A549 (cell line): ENCODE data around the gene TAF5. TPM values are rescaled to one million over a fixed set of nuclear protein-coding genes. Genes with fewer than 3 reads are reported as not detected.

Experiments used
- ATAC-seq, 2 experiments: fragments of 200-7000 bp in 1 of 2; fragments of >200 bp in 1 of 2; cut with Nextera tagmentation in 1 of 2; cut with Tn5 transposase in 1 of 2; 3 replicates each; pipeline versions ENCODE4 v1.8.0 to v1.9.1; 2018 to 2020; ENCODE audit warnings: mild to moderate bottlenecking in 1 of 2, moderate library complexity in 1 of 2
- CTCF ChIA-PET: fragments of 300-600 bp; sonication (Branson Sonifier 250); formaldehyde crosslinking; extraction: SDS; loops from one replicate; lab custom pipeline; 2021; ENCODE audit warnings: antibody characterized with exemption, inconsistent platforms; lab: Yijun Ruan, JAX
- POLR2A ChIA-PET: fragments of 350-600 bp; formaldehyde crosslinking; extraction: SDS; loops from one replicate; lab custom pipeline; 2021; ENCODE audit warnings: antibody characterized with exemption, inconsistent platforms; lab: Yijun Ruan, JAX
- DNase-seq, 2 experiments: peaks; one replicate each; pipeline versions ENCODE4 v3.0.0 to v3.0.0-alpha.2; 2011 to 2016; ENCODE audit warnings: low read depth in 1 of 2, low spot score in 1 of 2
- FAIRE-seq: peaks from 2 replicates; lab custom pipeline; 2011; peaks lifted over from hg19 to GRCh38; lab: Jason Lieb, UNC
- H3K27ac ChIP-seq, 2 experiments: fragments of >200 bp; sonication (Bioruptor Twin); formaldehyde crosslinking; 3 replicates each; pipeline ENCODE4 v1.5.1; 2016 to 2017
- H3K4me1 ChIP-seq: fragments of >200 bp; sonication (Bioruptor Twin); formaldehyde crosslinking; 3 replicates; pipeline ENCODE4 v1.6.1; 2016
- H3K4me2 ChIP-seq: fragments of >200 bp; sonication (Bioruptor Twin); formaldehyde crosslinking; 3 replicates; pipeline ENCODE4 v1.6.1; 2016
- H3K4me3 ChIP-seq: fragments of >200 bp; sonication (Bioruptor Twin); formaldehyde crosslinking; 3 replicates; pipeline ENCODE4 v1.5.1; 2016
- H3K9me3 ChIP-seq: fragments of >200 bp; sonication (Bioruptor Twin); formaldehyde crosslinking; 3 replicates; pipeline ENCODE4 v1.6.1; 2016
- BHLHE40 ChIP-seq: IDR thresholded peaks from 2 replicates; pipeline ENCODE4 v1.6.1; 2012; ENCODE audit warnings: low read depth, low read length, inconsistent platforms
- CEBPB ChIP-seq, 2 experiments: fragments of >200 bp in 1 of 2; sonication (Bioruptor Twin) in 1 of 2; formaldehyde crosslinking in 1 of 2; IDR thresholded peaks; 2 replicates each; pipeline ENCODE4 v1.6.1; 2012 to 2016
- EHF ChIP-seq: fragments of 250-450 bp; sonication (Bioruptor Pico); IDR thresholded peaks from 2 replicates; pipeline ENCODE4 v1.5.0; 2020; ENCODE audit warnings: mild to moderate bottlenecking
- EHMT2 ChIP-seq: fragments of 200-600 bp; sonication (generic); IDR thresholded peaks from 2 replicates; pipeline ENCODE4 v1.6.1; 2016; ENCODE audit warnings: antibody characterized with exemption, low read depth, mild to moderate bottlenecking, moderate library complexity
- EP300 ChIP-seq, 2 experiments: fragments of >200 bp; sonication (Bioruptor Twin); formaldehyde crosslinking; IDR thresholded peaks; 2 replicates in 1 of 2; 3 replicates in 1 of 2; pipeline ENCODE4 v1.6.1; 2016 to 2017
- ESRRA ChIP-seq: fragments of 150-350 bp; IDR thresholded peaks from 2 replicates; pipeline ENCODE4 v1.6.1; 2014; ENCODE audit warnings: mild to moderate bottlenecking, low read length, borderline replicate concordance
- HDAC2 ChIP-seq: fragments of 200-600 bp; sonication (generic); IDR thresholded peaks from 2 replicates; pipeline ENCODE4 v1.6.1; 2016
- HEYL ChIP-seq: fragments of 250-450 bp; sonication (Bioruptor Pico); IDR thresholded peaks from 2 replicates; pipeline ENCODE4 v1.8.0; 2021; ENCODE audit warnings: mild to moderate bottlenecking, moderate library complexity
- HOXB13 ChIP-seq: fragments of 250-450 bp; sonication (Bioruptor Pico); IDR thresholded peaks from 2 replicates; pipeline ENCODE4 v1.5.0; 2020; ENCODE audit warnings: low read depth, mild to moderate bottlenecking, moderate library complexity
- JUN ChIP-seq, 2 experiments: fragments of >200 bp; sonication (Bioruptor Twin); formaldehyde crosslinking; IDR thresholded peaks; 2 replicates in 1 of 2; 3 replicates in 1 of 2; pipeline ENCODE4 v1.6.1; 2016 to 2017
- JUNB ChIP-seq: fragments of >200 bp; sonication (Bioruptor Twin); formaldehyde crosslinking; IDR thresholded peaks from 2 replicates; pipeline ENCODE4 v1.6.1; 2016
- KDM1A ChIP-seq: fragments of 200-600 bp; sonication (generic); IDR thresholded peaks from 2 replicates; pipeline ENCODE4 v1.6.1; 2016; ENCODE audit warnings: low read depth, mild to moderate bottlenecking
- KDM5A ChIP-seq: fragments of 200-600 bp; sonication (generic); IDR thresholded peaks from 2 replicates; pipeline ENCODE4 v1.6.1; 2016; ENCODE audit warnings: antibody characterized with exemption, mild to moderate bottlenecking
- MYC ChIP-seq: IDR thresholded peaks from 2 replicates; pipeline ENCODE4 v1.6.1; 2012; ENCODE audit warnings: mild to moderate bottlenecking, inconsistent platforms, low read length, improper control_type of control experiment, borderline replicate concordance
- NR3C1 ChIP-seq: fragments of >200 bp; sonication (Bioruptor Twin); formaldehyde crosslinking; IDR thresholded peaks from 3 replicates; pipeline ENCODE4 v1.6.1; 2017
- PHF8 ChIP-seq: fragments of 200-600 bp; sonication (generic); IDR thresholded peaks from 2 replicates; pipeline ENCODE4 v1.6.1; 2016; ENCODE audit warnings: low read depth, mild to moderate bottlenecking, antibody characterized with exemption, moderate library complexity, borderline replicate concordance
- POLR2A ChIP-seq: IDR thresholded peaks from 2 replicates; pipeline ENCODE4 v1.6.1; 2012; ENCODE audit warnings: mild to moderate bottlenecking, low read length
- RAD21 ChIP-seq, 2 experiments: fragments of >200 bp in 1 of 2; sonication (Bioruptor Twin) in 1 of 2; formaldehyde crosslinking in 1 of 2; IDR thresholded peaks in 1 of 2; conservative IDR thresholded peaks in 1 of 2; 2 replicates in 1 of 2; 3 replicates in 1 of 2; pipeline ENCODE4 v1.6.1; 2012 to 2018; ENCODE audit warnings: inconsistent platforms in 1 of 2
- RCOR1 ChIP-seq: fragments of 150-350 bp; IDR thresholded peaks from 2 replicates; pipeline ENCODE4 v1.6.1; 2014; ENCODE audit warnings: antibody characterized with exemption, low read length, low read depth
- RFX5 ChIP-seq: fragments of 450-650 bp; IDR thresholded peaks from 2 replicates; pipeline ENCODE4 v1.7.1; 2014; ENCODE audit warnings: antibody characterized with exemption, mild to moderate bottlenecking, moderate library complexity
- RNF2 ChIP-seq: fragments of 200-600 bp; sonication (generic); IDR thresholded peaks from 2 replicates; pipeline ENCODE4 v1.6.1; 2016; ENCODE audit warnings: low read depth, mild to moderate bottlenecking, antibody characterized with exemption, moderate library complexity, borderline replicate concordance
- SMC3 ChIP-seq: fragments of >200 bp; sonication (Bioruptor Twin); formaldehyde crosslinking; IDR thresholded peaks from 3 replicates; pipeline ENCODE4 v1.6.1; 2018; ENCODE audit warnings: inconsistent platforms
- SREBF2 ChIP-seq: fragments of 450-650 bp; IDR thresholded peaks from 2 replicates; pipeline ENCODE4 v1.6.1; 2014; ENCODE audit warnings: mild to moderate bottlenecking, moderate library complexity
- ZC3H11A ChIP-seq: fragments of 450-650 bp; IDR thresholded peaks from 2 replicates; pipeline ENCODE4 v1.6.1; 2014; ENCODE audit warnings: antibody characterized with exemption, mild to moderate bottlenecking
- ZSCAN20 ChIP-seq: fragments of 250-450 bp; sonication (Bioruptor Pico); IDR thresholded peaks from 2 replicates; pipeline ENCODE4 v1.8.0; 2022; ENCODE audit warnings: mild to moderate bottlenecking, moderate library complexity
- WGBS: methylation state at CpG from one replicate; pipeline ENCODE4 v1.1.6; 2017; ENCODE audit errors: missing lambda C conversion rate; 5-methylcytosine and 5-hydroxymethylcytosine counted together
- polyA minus RNA-seq: library from RNA; depleted of rRNA, polyadenylated mRNA; stranded (reverse); fragments of >200 nt; gene quantifications from 2 replicates; pipeline ENCODE4 v1.2.3, GENCODE V29; 2011; rRNA and poly(A)+ RNA removed
- polyA plus RNA-seq, 4 experiments: library from polyadenylated mRNA; depleted of rRNA in 3 of 4; stranded (reverse); fragments of >200 nt; fragmentation: RNase III in 1 of 4; extraction: RNeasy Plus Mini Kit Qiagen cat#74134 plus additional on column Dnase treatment in 1 of 4; gene quantifications; 2 replicates in 3 of 4; 3 replicates in 1 of 4; pipeline ENCODE4 v1.2.3, GENCODE V29; 2011 to 2017
- TF ChIP-seq, protein P1 (sequence below): fragments of >200 bp; sonication (Bioruptor Twin); formaldehyde crosslinking; IDR thresholded peaks from 3 replicates; pipeline ENCODE4 v1.6.1; 2016
- TF ChIP-seq, protein P2 (sequence below): IDR thresholded peaks from 2 replicates; pipeline ENCODE4 v1.6.1; 2012
- TF ChIP-seq, protein P3 (sequence below): fragments of 250-450 bp; sonication (Bioruptor Pico); IDR thresholded peaks from 2 replicates; pipeline ENCODE4 v1.5.0; 2021; ENCODE audit warnings: mild to moderate bottlenecking, moderate library complexity, borderline replicate concordance
- TF ChIP-seq, protein P4 (sequence below): fragments of 200-600 bp; sonication (generic); IDR thresholded peaks from 2 replicates; pipeline ENCODE4 v1.6.1; 2016; ENCODE audit warnings: antibody characterized with exemption, mild to moderate bottlenecking, moderate library complexity

Gene TAF5
- polyA plus RNA-seq (2011; rRNA removed) (4.1 and 5.3 TPM in 2 replicates), polyA plus RNA-seq (2017; fragmentation: RNase III; extraction: RNeasy Plus Mini Kit Qiagen cat#74134 plus additional on column Dnase treatment) (3.6 to 4.1 TPM (median 3.9 TPM) in 3 replicates), polyA minus RNA-seq (2.9 and 3.1 TPM in 2 replicates)
- 1.6 and 2.0 TPM in 2 replicates for polyA plus RNA-seq (2012; cell fraction: cytosol; rRNA removed)
- 1.5 and 2.1 TPM in 2 replicates for polyA plus RNA-seq (2012; cell fraction: nucleus; rRNA removed)

DNA sequence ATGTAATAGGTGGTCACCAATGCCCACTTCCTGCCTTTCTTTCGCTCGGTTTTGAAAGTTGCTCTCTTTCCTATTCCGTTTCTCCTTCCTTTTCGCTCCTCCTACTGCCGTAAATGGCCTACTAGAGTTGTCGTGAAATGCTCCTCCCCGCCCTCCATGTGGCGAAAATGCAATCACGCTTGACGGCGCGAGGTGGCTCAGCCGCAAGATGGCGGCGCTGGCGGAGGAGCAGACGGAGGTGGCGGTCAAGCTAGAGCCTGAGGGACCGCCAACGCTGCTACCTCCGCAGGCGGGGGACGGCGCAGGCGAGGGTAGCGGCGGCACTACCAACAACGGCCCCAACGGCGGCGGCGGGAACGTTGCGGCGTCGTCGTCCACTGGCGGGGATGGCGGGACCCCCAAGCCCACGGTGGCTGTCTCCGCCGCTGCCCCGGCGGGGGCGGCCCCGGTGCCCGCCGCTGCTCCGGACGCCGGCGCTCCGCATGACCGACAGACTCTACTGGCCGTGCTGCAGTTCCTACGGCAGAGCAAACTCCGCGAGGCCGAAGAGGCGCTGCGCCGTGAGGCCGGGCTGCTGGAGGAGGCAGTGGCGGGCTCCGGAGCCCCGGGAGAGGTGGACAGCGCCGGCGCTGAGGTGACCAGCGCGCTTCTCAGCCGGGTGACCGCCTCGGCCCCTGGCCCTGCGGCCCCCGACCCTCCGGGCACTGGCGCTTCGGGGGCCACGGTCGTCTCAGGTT, at the start of gene TAF5:
Gene TAF5, plus strand, starts transcription at position 195 of the 737 bp plus-strand sequence. Its CDS starts 14 bp downstream, at position 209.
- H3K9me3 ChIP-seq: no peaks in the 10 kb centered on the region
- POLR2A ChIA-PET: interaction anchor here (0.7 to 1.7 kb wide), 7 partner anchors 15 to 214 kb away, joined by 3 to 8 read pairs (median 4); partner anchors contain the start of genes ATP5MK, INA, PCGF6 and PDCD11
- peaks cover 9% of the 10 kb centered on the region; the same call in 2 of the 3 replicates for H3K4me1 ChIP-seq
- TF ChIP-seq HOXB13 (no peak), KDM5A (peak; percentile 44; the same call in 1 of the 2 replicates), HDAC2 (no peak), EHF (CRISPR knock-in tag) (no peak), CEBPB (IDR thresholded peaks at IDR 0.05) (no peak; a peak in 1 of 4 replicates), PHF8 (no peak), ESRRA (no peak), RCOR1 (no peak), JUN (IDR thresholded peaks at IDR 0.05) (peak; percentile 80 to 94; a peak in 4 of 5 replicates), EP300 (IDR thresholded peaks at IDR 0.05) (no peak), SREBF2 (no peak), ZC3H11A (no peak), SMC3 (no peak), POLR2A (peak; percentile 96), HEYL (CRISPR knock-in tag) (no peak), EHMT2 (no peak), NR3C1 (no peak), KDM1A (no peak), ZSCAN20 (no peak), MYC (0 out of 2 replicates have a peak, but pooled peaks have one; percentile 72), RAD21 (conservative IDR thresholded peaks at IDR 0.05 in 1 of 2, IDR thresholded peaks at IDR 0.05 in 1 of 2) (no peak), BHLHE40 (no peak), RFX5 (no peak), RNF2 (no peak), JUNB (no peak)
- TF ChIP-seq, protein P1, sequence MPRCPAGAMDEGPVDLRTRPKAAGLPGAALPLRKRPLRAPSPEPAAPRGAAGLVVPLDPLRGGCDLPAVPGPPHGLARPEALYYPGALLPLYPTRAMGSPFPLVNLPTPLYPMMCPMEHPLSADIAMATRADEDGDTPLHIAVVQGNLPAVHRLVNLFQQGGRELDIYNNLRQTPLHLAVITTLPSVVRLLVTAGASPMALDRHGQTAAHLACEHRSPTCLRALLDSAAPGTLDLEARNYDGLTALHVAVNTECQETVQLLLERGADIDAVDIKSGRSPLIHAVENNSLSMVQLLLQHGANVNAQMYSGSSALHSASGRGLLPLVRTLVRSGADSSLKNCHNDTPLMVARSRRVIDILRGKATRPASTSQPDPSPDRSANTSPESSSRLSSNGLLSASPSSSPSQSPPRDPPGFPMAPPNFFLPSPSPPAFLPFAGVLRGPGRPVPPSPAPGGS: peak; percentile 97
- TF ChIP-seq, protein P2, sequence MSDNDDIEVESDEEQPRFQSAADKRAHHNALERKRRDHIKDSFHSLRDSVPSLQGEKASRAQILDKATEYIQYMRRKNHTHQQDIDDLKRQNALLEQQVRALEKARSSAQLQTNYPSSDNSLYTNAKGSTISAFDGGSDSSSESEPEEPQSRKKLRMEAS: peak; percentile 90
- TF ChIP-seq, protein P3, sequence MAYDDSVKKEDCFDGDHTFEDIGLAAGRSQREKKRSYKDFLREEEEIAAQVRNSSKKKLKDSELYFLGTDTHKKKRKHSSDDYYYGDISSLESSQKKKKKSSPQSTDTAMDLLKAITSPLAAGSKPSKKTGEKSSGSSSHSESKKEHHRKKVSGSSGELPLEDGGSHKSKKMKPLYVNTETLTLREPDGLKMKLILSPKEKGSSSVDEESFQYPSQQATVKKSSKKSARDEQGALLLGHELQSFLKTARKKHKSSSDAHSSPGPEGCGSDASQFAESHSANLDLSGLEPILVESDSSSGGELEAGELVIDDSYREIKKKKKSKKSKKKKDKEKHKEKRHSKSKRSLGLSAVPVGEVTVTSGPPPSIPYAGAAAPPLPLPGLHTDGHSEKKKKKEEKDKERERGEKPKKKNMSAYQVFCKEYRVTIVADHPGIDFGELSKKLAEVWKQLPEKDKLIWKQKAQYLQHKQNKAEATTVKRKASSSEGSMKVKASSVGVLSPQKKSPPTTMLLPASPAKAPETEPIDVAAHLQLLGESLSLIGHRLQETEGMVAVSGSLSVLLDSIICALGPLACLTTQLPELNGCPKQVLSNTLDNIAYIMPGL (CRISPR knock-in tag): no peak
- TF ChIP-seq, protein P4, sequence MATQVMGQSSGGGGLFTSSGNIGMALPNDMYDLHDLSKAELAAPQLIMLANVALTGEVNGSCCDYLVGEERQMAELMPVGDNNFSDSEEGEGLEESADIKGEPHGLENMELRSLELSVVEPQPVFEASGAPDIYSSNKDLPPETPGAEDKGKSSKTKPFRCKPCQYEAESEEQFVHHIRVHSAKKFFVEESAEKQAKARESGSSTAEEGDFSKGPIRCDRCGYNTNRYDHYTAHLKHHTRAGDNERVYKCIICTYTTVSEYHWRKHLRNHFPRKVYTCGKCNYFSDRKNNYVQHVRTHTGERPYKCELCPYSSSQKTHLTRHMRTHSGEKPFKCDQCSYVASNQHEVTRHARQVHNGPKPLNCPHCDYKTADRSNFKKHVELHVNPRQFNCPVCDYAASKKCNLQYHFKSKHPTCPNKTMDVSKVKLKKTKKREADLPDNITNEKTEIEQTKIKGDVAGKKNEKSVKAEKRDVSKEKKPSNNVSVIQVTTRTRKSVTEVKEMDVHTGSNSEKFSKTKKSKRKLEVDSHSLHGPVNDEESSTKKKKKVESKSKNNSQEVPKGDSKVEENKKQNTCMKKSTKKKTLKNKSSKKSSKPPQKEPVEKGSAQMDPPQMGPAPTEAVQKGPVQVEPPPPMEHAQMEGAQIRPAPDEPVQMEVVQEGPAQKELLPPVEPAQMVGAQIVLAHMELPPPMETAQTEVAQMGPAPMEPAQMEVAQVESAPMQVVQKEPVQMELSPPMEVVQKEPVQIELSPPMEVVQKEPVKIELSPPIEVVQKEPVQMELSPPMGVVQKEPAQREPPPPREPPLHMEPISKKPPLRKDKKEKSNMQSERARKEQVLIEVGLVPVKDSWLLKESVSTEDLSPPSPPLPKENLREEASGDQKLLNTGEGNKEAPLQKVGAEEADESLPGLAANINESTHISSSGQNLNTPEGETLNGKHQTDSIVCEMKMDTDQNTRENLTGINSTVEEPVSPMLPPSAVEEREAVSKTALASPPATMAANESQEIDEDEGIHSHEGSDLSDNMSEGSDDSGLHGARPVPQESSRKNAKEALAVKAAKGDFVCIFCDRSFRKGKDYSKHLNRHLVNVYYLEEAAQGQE: peak; percentile 40; the same call in 1 of the 2 replicates
- FAIRE-seq: peak; percentile 18
- ATAC-seq: peak; percentile 85 to 90
- peak within 1 kb of the TSS; percentile 82 to 95 for H3K27ac ChIP-seq
- CTCF ChIA-PET: interaction anchor here (0.6 to 2.9 kb wide), 6 partner anchors 12 to 451 kb away, joined by 3 to 11 read pairs (median 3); partner anchors contain the start of genes ATP5MK and PDCD11
- WGBS: 5% methylated on average over 33 of the region's 81 CpGs
- H3K4me3 ChIP-seq: peak within 1 kb of the TSS; percentile 93
- peak within 1 kb of the TSS; percentile 84 for H3K4me2 ChIP-seq
- peak; percentile 85 to 97 for DNase-seq
